Fibroblast of upper back skin (primary cell): ENCODE data around the gene ZBED2.
"Not testable (repeated sequence)": the region's sequence is repeated elsewhere in the genome, so short reads cannot be mapped to it uniquely, and the experiment has no call there.

ENCODE experiments used
- DNase-seq: peaks from one replicate; pipeline ENCODE4 v3.0.0-alpha.2; 2013

ZBED2 gene

DNA sequence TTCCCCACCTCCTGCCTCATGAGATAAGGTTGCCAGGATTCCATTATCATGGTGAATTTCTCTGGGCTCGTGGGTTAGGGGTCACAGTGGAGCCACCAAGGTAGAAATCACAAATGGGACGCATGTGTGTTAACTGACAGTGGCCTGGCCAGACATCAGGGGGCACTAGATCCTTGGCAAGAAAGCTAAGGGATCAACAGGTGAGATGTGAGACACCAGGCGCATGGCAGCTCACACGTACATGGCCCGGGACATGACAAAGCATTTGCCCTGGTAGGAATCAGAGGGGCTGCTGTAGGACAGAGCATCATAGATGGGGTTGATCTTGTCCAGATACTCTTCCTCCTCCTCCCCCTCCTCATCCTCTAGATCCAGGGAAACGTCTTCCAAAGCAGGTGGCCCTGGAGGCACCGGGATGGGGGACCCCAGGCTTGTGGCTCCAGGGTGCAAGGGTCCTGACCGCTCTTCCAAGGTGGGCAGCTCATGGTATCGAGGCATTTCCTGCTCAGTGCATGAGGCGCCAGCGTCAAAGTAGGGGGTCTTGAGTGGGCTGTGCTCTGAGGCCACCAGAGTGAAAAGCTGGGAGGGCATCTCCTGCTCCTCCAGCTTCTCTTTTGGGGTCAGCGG is 24.6 kb downstream of the ZBED2 start:
- DNase-seq = no peak

DNA sequence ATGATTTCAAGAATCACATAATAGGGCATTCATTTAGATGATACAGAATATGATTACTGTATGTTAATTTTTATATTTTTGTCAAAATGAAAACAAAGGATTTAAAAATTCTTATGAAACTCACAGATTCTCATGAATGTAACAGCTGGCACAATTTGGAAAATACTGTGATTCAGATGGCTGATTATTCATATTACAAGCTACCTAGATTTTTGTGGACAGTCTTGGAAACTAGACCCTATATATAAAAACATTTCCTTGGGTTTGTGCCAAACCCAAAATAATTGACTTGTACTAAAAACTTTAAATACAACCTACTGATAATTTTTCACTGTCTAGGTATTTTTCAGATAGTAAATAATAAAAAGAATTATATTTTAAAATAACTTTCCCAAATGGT is 26.2 kb downstream of the ZBED2 start:
- DNase-seq = peak; percentile 53

DNA sequence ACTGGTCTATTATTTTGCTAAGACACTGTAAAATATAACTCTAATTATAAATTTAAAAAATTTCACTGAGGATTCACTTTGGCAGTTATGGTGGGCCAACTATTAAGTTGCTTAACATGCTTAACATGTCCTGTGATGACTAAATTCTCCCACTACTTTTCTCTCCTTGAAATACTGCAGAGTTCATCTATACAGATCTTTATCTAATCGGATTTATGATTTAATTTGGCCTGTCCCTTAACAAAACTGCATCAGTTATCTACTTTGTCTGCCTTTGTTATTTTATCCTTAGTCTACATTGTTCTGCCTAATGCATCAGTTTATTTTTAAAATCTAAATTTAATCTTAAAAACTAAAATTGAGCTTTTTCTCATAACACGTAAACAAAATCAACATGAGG is 26.8 kb downstream of the ZBED2 start:
- no peak for DNase-seq

DNA sequence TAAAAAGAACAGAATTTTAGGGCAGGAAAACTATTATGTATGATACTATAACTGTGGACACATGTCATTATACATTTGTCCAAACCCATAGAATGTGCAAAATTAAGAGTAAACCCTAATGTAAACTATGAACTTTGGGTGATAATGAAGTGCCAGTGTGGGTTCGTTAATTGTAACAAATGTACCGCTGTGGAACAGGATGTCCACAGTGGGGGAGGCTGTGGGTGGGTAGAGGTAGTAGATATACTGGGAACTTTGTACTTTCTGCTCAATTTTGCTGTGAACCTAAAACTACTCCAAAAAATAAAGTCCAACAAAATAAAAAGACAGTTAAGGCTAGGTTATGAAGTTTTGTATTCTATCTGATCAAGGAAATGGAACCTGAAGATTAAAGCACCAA is 28.3 kb downstream of the ZBED2 start:
- no peak for DNase-seq

DNA sequence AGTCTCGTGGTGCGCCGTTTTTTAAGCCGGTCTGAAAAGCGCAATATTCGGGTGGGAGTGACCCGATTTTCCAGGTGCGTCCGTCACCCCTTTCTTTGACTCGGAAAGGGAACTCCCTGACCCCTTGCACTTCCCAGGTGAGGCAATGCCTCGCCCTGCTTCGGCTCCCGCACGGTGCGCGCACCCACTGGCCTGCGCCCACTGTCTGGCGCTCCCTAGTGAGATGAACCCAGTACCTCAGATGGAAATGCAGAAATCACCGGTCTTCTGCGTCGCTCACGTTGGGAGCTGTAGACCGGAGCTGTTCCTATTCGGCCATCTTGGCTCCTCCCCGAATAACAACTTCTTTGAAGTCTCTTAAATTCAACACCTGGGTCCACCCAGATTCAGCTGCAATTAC is 33.2 kb downstream of the ZBED2 start:
- not testable (repeated sequence) for DNase-seq

DNA sequence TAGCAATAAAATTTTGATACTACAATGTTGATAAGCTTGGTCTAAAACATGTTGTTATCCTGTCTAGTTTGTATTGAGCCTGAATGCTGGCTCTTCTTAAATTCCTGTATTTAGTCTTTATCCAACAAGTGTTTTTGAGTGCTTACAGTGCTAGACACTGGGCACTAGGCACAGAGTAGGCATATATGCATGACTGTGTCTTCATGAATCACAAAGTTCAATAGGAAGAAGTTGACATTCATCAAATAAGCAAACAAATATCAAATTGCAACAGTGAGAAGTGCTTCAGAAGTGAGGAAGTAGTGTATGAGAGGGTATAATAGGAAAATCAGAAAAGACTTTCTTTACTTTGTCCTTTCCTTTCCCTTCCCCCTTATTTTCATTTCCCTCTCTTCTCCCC is 46.4 kb downstream of the ZBED2 start:
- DNase-seq = no peak

DNA sequence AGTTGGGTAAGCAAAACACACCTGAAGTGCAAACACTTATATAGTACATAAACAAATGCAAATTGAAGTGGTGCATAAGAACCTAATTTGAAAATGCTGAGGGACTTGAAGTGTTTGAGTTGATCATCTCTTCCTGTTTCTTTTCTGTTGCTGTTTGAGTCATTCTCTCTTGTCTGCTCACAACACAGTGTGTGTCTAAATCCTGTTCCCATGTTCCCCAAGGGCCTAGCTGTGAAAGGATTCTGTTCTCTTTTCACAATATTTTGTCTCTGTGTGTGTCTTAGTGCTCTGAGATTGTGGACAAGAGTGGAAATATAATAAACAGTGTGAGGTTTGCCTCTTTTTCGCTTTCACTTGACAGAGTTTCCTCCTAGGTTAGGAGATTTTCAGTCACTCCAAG is 47.1 kb downstream of the ZBED2 start:
- DNase-seq = no peak

DNA sequence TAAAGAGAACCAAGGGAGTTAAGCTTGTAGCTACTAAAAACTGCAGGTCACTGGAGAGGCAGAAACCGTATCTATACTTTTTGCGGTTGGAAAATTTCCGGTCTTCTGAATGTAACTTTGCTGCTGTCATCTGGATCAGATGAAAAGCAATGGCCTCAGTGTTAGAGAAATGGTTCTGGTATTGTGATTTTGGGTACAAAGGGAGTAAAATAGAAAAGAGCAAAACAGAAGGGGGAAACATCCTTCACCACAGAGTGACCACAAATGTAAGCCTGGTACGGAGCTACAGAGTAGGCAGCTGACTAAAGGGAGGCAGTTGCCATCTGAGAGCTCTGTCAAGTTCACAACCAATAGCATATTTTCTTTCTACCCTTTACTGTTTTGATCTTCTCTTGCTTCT is 47.5 kb downstream of the ZBED2 start:
- no peak for DNase-seq

DNA sequence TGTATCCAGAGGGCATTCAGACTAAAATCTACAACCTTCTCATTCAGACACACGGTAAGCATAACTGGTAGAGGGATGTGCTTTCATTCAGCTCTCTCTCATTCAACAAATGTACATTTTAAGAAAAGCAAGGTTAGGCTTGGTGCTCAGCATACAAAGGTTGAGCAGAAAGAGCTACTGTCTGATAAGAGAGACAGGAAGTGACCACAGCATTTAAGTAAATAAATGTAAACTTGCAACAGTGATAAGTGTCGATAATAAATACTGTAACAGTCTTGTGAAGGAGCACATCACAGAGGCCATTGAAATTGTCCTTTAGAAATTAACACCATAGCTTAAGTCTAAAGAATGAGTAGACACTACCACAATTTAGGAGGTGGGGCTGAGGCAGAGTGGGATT is 49.8 kb downstream of the ZBED2 start:
- no peak for DNase-seq
